ENCODE data around the gene SEBOX. TPM values are rescaled to one million over a fixed set of nuclear protein-coding genes. Genes with fewer than 3 reads are reported as not detected.

The SEBOX gene
- total and polyA plus RNA-seq, 5 donors = not detected

DNA sequence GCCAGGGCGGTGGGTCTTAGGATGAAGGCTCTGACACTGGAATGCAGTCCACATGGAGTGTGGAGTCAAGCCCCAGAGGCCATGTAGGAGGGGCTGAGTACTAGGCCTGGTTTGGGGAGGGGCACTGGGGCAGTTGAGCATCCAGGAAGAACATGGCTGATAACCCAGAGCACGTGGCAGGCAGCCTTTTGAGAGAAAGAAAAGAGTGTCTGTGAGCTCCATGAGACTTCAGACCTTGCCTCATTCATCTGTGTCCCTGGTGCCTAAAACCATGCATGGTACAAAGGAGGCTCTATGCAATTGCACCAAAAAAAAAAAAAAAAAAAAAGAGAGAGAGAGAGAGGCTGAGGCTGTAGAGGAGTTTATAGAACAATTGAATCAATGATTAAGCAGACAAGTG, 26.4 kb upstream of the SEBOX start:
- Histone ChIP-seq H3K4me1 (ENCODE audit: control insufficient read depth, insufficient read depth, low read length) (no peaks in the 10 kb centered on the region), H3K27ac (ENCODE audit: low read length) (no peak overlapping the region), H3K4me3 (ENCODE audit: low read length) (no peak overlapping the region), H3K27me3 (ENCODE audit: control insufficient read depth, insufficient read depth) (no peaks in the 10 kb centered on the region), H3K9me3 (ENCODE audit: control insufficient read depth, low read length) (no peaks in the 10 kb centered on the region)
- 64% methylated on average over 2 of the region's 2 CpGs for WGBS
- intact Hi-C loops (cut with DNase I) = no loop called here
- no peak for DNase-seq
- no peak for ATAC-seq

DNA sequence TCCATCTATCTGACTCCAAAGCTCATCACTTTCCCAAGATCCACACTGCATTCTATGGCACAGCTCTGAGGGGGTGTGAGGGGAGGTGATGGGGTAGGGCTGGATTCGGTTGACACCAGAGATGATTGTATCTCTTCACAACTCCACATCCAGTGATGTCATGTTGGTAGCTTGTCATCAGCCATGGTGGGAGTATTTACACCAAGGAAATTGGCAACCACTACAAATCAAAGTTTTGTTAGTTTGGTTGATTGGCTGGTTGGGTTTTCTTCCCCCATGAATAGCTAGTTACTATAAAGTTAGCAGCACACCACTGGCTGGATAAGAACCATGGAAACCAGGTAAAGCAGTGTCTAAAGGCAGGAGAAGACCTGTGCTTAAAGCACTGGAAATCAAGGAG, 26.0 kb upstream of the SEBOX start:
- DNase-seq (no peak), ATAC-seq (no peak)
- no peaks in the 10 kb centered on the region for H3K4me1 ChIP-seq (ENCODE audit: control insufficient read depth, insufficient read depth, low read length)
- H3K9me3 ChIP-seq (ENCODE audit: control insufficient read depth, low read length) = no peaks in the 10 kb centered on the region
- H3K27me3 ChIP-seq (ENCODE audit: control insufficient read depth, insufficient read depth) = no peaks in the 10 kb centered on the region
- no peak overlapping the region for H3K27ac ChIP-seq (ENCODE audit: low read length)
- H3K4me3 ChIP-seq (ENCODE audit: low read length) = no peak overlapping the region
- 93% methylated on average over 1 of the region's 1 CpG for WGBS
- intact Hi-C loops (cut with DNase I) = no loop called here

DNA sequence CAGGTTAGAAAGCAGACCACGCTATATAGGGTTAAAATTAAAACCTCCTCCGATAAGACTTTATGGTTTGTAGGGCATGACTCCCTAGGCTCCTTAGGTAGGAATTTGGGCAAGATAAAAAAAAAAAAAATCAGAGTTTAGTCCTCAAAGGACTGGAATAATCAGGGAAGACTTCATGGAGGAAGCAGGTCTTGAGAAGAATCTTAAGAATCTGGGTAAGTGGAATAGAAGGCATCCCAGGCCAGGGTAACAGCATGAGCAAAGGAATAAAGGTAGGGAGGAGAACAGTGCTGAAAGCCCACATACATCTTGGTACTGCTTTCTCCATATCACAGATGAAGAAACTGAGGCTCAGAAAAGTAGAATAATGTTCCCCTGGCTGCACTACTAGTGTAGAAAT, 25.6 kb upstream of the SEBOX start:
- DNase-seq (no peak), ATAC-seq (no peak)
- intact Hi-C loops (cut with DNase I) = no loop called here
- Histone ChIP-seq H3K4me1 (ENCODE audit: control insufficient read depth, insufficient read depth, low read length) (no peaks in the 10 kb centered on the region), H3K9me3 (ENCODE audit: control insufficient read depth, low read length) (no peaks in the 10 kb centered on the region), H3K4me3 (ENCODE audit: low read length) (no peak overlapping the region), H3K27ac (ENCODE audit: low read length) (no peak overlapping the region), H3K27me3 (ENCODE audit: control insufficient read depth, insufficient read depth) (no peaks in the 10 kb centered on the region)
- WGBS = 90% methylated on average over 2 of the region's 2 CpGs

DNA sequence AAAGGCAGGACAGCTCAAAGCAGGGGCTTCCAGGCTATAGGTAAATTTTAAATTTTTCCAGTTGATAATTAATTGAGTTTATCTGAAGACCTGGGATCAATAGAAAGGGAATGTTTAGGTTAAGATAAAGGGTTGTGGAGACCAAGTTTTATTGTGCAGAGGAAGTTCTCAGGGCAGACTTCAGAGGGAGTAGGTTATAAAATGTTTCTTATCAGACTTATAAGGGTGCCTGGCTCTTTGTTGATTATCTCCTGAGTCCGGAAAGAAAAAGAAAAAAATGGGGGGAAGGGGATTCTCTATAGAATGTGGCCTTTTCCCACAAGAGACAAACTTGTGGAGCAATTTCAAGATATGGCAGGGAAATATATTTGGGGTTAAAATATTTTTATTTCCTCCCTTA, 25.1 kb upstream of the SEBOX start:
- Histone ChIP-seq H3K27me3 (ENCODE audit: control insufficient read depth, insufficient read depth) (no peaks in the 10 kb centered on the region), H3K4me1 (ENCODE audit: control insufficient read depth, insufficient read depth, low read length) (no peaks in the 10 kb centered on the region), H3K4me3 (ENCODE audit: low read length) (no peak overlapping the region), H3K27ac (ENCODE audit: low read length) (no peak overlapping the region), H3K9me3 (ENCODE audit: control insufficient read depth, low read length) (no peaks in the 10 kb centered on the region)
- WGBS = 86% methylated on average over 1 of the region's 1 CpG
- intact Hi-C loops (cut with DNase I) = no loop called here
- DNase-seq = no peak
- ATAC-seq = no peak

DNA sequence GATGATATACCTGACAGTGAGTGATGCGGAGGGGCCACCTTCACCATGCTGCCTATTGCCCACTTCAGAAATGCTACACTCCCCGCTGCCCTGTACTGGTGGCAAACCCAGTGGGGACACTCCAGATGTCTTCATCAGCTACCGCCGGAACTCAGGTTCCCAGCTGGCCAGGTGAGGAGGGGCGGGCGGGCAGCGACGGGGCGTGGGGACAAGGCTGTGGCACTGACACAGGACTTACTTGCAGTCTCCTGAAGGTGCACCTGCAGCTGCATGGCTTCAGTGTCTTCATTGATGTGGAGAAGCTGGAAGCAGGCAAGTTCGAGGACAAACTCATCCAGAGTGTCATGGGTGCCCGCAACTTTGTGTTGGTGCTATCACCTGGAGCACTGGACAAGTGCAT, 23.1 kb upstream of the SEBOX start:
- Histone ChIP-seq H3K9me3 (ENCODE audit: control insufficient read depth, low read length) (no peaks in the 10 kb centered on the region), H3K4me1 (ENCODE audit: control insufficient read depth, insufficient read depth, low read length) (no peaks in the 10 kb centered on the region), H3K27ac (ENCODE audit: low read length) (no peak overlapping the region), H3K4me3 (ENCODE audit: low read length) (no peak overlapping the region), H3K27me3 (ENCODE audit: control insufficient read depth, insufficient read depth) (no peaks in the 10 kb centered on the region)
- no peak for DNase-seq
- intact Hi-C loops (cut with DNase I) = no loop called here
- 95% methylated on average over 11 of the region's 11 CpGs for WGBS
- ATAC-seq = no peak

DNA sequence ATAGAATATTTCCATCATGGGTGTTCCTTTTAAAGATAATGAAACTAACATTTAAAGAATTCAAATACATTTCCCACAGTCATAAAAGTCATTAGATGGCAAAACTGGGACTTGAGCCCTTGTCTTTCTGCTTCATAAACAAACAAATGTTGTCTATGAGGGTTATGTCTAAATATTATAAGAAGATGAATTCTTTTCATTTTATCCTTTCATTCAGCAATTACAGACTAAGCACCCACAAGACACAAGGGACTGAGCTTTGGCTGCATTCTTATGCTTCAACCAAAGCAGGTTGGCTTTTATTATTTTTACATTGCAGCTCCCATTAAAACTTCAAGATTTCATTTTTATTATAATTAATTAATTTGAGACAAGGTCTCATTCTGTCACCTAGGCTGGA, 21.4 kb upstream of the SEBOX start:
- Histone ChIP-seq H3K27me3 (ENCODE audit: control insufficient read depth, insufficient read depth) (no peaks in the 10 kb centered on the region), H3K9me3 (ENCODE audit: control insufficient read depth, low read length) (no peaks in the 10 kb centered on the region), H3K4me1 (ENCODE audit: control insufficient read depth, insufficient read depth, low read length) (no peaks in the 10 kb centered on the region), H3K4me3 (ENCODE audit: low read length) (no peak overlapping the region), H3K27ac (ENCODE audit: low read length) (no peak overlapping the region)
- intact Hi-C loops (cut with DNase I) = no loop called here
- DNase-seq = no peak
- ATAC-seq = no peak

DNA sequence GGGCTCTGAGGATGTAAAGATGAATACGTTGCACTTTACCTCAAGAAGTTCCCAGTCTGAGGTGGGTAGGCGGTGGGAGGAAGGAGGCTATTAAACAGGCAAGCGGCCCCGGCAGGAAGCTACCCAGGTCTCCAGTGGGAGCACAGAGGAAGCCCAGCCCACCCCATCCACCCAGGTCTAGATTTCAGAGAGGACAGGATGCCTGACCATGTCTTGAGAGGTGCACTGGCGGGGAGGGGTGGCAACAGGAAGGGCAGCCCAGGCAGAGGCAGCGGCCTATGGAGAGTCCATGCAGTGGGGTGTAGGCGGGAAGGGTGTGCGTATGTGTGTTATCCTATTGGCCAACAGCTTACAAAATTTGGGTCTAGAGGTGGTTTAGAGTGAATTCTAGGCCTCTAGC, 20.4 kb upstream of the SEBOX start:
- ATAC-seq = peak; percentile 5 to 7
- no peak overlapping the region for H3K27ac ChIP-seq (ENCODE audit: low read length)
- intact Hi-C loops (cut with DNase I) = no loop called here
- no peak overlapping the region for H3K4me3 ChIP-seq (ENCODE audit: low read length)
- 78% methylated on average over 8 of the region's 8 CpGs for WGBS
- no peaks in the 10 kb centered on the region for H3K9me3 ChIP-seq (ENCODE audit: control insufficient read depth, low read length)
- DNase-seq = no peak
- no peaks in the 10 kb centered on the region for H3K4me1 ChIP-seq (ENCODE audit: control insufficient read depth, insufficient read depth, low read length)
- H3K27me3 ChIP-seq (ENCODE audit: control insufficient read depth, insufficient read depth) = no peaks in the 10 kb centered on the region

DNA sequence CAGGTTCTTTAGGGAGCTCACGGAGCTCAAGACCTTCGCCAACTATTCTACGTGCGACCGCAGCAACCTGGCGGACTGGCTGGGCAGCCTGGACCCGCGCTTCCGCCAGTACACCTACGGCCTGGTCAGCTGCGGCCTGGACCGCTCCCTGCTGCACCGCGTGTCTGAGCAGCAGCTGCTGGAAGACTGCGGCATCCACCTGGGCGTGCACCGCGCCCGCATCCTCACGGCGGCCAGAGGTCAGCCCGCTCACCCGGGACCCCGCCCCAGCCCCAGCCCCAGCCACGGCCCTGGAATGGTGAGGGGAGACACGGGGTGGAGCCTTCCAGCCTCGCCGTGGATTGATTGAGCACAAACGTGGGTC, 20.0 kb upstream of the SEBOX start:
- WGBS = 40% methylated on average over 29 of the region's 29 CpGs
- H3K4me3 ChIP-seq (ENCODE audit: low read length) = peak overlapping the region; percentile 11
- no peaks in the 10 kb centered on the region for H3K27me3 ChIP-seq (ENCODE audit: control insufficient read depth, insufficient read depth)
- no peaks in the 10 kb centered on the region for H3K4me1 ChIP-seq (ENCODE audit: control insufficient read depth, insufficient read depth, low read length)
- intact Hi-C loops (cut with DNase I) = no loop called here
- no peak overlapping the region for H3K27ac ChIP-seq (ENCODE audit: low read length)
- no peaks in the 10 kb centered on the region for H3K9me3 ChIP-seq (ENCODE audit: control insufficient read depth, low read length)
- ATAC-seq (peak; percentile 44 to 47), DNase-seq (peak in 1 of 3 donors; percentile 61)

DNA sequence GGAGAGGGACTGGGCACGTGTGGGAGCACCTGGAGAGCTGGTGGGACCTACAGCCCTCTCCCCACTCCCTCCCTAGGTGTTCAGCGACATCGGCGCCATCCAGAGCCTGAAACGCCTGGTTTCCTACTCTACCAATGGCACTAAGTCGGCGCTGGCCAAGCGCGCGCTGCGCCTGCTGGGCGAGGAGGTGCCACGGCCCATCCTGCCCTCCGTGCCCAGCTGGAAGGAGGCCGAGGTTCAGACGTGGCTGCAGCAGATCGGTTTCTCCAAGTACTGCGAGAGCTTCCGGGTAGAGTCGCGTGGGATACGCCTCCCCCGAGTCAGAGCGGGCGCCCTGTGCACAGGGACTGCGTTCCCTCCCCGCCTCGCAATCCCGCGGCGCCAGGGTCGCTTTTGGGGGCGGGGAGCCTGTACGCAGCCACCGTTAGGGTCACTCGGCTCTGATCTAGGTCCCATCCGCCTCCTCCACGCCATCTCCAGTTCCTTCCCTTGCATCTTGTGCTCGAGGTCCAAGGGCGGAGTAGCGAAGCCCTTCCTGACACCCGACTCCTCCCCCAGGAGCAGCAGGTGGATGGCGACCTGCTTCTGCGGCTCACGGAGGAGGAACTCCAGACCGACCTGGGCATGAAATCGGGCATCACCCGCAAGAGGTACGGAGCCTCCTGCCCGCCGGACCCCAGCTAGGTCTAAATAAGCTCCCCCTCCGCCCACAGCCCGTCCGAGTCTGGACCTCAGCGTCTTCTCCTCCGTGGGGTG, 19.5 kb upstream of the SEBOX start:
- H3K27me3 ChIP-seq (ENCODE audit: control insufficient read depth, insufficient read depth) = no peaks in the 10 kb centered on the region
- ATAC-seq = peak; percentile 82 to 87
- H3K27ac ChIP-seq (ENCODE audit: low read length) = no peak overlapping the region
- peak; percentile 51 to 83 (median 72) for DNase-seq
- no peaks in the 10 kb centered on the region for H3K9me3 ChIP-seq (ENCODE audit: control insufficient read depth, low read length)
- no peaks in the 10 kb centered on the region for H3K4me1 ChIP-seq (ENCODE audit: control insufficient read depth, insufficient read depth, low read length)
- WGBS = 28% methylated on average over 56 of the region's 56 CpGs
- intact Hi-C loops (cut with DNase I) = no loop called here
- peak overlapping the region; percentile 11 for H3K4me3 ChIP-seq (ENCODE audit: low read length)

DNA sequence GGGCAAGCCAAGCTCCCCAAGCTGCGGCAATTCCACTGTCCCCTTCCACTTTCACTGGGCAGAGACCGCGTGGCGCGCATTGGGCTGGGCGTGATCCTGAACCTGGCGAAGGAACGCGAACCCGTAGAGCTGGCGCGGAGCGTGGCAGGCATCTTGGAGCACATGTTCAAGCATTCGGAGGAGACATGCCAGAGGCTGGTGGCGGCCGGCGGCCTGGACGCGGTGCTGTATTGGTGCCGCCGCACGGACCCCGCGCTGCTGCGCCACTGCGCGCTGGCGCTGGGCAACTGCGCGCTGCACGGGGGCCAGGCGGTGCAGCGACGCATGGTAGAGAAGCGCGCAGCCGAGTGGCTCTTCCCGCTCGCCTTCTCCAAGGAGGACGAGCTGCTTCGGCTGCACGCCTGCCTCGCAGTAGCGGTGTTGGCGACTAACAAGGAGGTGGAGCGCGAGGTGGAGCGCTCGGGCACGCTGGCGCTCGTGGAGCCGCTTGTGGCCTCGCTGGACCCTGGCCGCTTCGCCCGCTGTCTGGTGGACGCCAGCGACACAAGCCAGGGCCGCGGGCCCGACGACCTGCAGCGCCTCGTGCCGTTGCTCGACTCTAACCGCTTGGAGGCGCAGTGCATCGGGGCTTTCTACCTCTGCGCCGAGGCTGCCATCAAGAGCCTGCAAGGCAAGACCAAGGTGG, 16.3 kb upstream of the SEBOX start:
- H3K9me3 ChIP-seq (ENCODE audit: control insufficient read depth, low read length) = no peaks in the 10 kb centered on the region
- intact Hi-C loops (cut with DNase I) = no loop called here
- WGBS = 31% methylated on average over 72 of the region's 72 CpGs
- no peaks in the 10 kb centered on the region for H3K27me3 ChIP-seq (ENCODE audit: control insufficient read depth, insufficient read depth)
- H3K4me1 ChIP-seq (ENCODE audit: control insufficient read depth, insufficient read depth, low read length) = no peaks in the 10 kb centered on the region
- no peak overlapping the region for H3K27ac ChIP-seq (ENCODE audit: low read length)
- DNase-seq (peak in 2 of 3 donors; percentile 57 to 62), ATAC-seq (no peak)
- no peak overlapping the region for H3K4me3 ChIP-seq (ENCODE audit: low read length)

DNA sequence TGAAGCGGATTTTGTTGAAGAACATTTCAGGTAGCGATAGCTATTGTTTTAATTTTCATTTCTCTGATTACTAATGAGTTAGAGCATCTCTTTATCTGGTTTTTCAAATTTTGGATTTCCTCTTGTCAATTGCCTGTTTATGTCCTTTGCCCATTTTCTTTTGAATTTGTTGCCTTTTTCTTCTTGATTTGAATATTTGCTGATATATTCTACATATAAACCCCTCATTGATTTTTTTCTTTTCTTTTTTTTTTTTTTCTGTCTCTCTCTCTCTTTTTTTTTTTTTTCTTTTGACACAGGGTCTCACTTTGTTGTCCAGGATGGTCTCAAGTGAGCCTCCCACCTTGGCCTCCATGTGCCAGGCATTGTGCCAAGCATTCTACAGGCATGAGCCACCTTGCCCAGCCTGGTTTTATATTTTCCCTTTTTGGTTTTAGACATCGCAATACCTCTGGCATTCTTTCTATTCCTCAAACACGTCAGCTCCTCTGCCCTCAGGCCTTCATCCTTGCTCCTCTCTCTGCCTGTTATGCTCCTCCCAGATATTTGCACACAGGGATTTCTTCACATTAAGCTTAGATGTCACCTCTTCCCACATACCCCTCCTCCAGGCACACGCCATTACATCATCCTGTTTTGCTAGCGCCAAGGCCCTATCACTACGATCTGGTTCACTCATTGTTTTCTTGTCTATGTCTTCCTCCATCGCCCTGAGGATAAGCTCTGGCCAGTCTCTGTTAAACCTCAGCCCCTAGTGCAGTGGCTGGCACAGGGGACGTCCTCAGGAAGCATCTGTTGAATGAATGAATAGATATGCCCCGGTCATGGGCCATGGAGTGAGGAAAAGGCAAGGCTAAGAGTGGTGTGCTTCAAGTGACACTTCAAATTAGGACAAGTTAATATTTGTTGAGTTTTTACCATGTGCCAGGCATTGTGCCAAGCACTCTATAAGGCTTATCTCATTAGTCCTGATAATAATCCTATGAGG, 15.1 kb upstream of the SEBOX start:
- ATAC-seq (no peak), DNase-seq (no peak)
- 70% methylated on average over 10 of the region's 10 CpGs for WGBS
- H3K4me1 ChIP-seq (ENCODE audit: control insufficient read depth, insufficient read depth, low read length) = no peaks in the 10 kb centered on the region
- no peaks in the 10 kb centered on the region for H3K9me3 ChIP-seq (ENCODE audit: control insufficient read depth, low read length)
- no peak overlapping the region for H3K27ac ChIP-seq (ENCODE audit: low read length)
- intact Hi-C loops (cut with DNase I) = no loop called here
- no peak overlapping the region for H3K4me3 ChIP-seq (ENCODE audit: low read length)
- no peaks in the 10 kb centered on the region for H3K27me3 ChIP-seq (ENCODE audit: control insufficient read depth, insufficient read depth)

Measured in right cardiac atrium (tissue), 5 donors.